CD4-positive, alpha-beta T cell (primary cell): Measurements from ENCODE around the gene ZG16B. TPM values are rescaled to one million over a fixed set of nuclear protein-coding genes. Genes with fewer than 3 reads are reported as not detected.

Experiments
- ATAC-seq: fragments of 200-7000 bp; cut with Tn5 transposase; one replicate; pipeline ENCODE4 v1.10.0; 2022; ENCODE audit warnings: mild to moderate bottlenecking; ENCODE audit not compliant: poor library complexity
- CTCF ChIA-PET: fragments of 350-600 bp; sonication (Branson Sonifier 250); formaldehyde crosslinking; loops from one replicate; lab custom pipeline; 2021; ENCODE audit warnings: antibody characterized with exemption, inconsistent platforms; lab: Charles Lee
- POLR2A ChIA-PET: fragments of 350-600 bp; sonication (Branson Sonifier 250); formaldehyde crosslinking; loops from one replicate; lab custom pipeline; 2021; ENCODE audit warnings: antibody characterized with exemption, inconsistent platforms; lab: Charles Lee
- DNase-seq, 14 experiments: peaks; one replicate each; pipeline ENCODE4 v3.0.0-alpha.2; 2013 to 2020; ENCODE audit warnings: mixed read lengths in 2 of 14
- H3K27ac ChIP-seq, 2 donors: one replicate each; pipeline versions ENCODE4 v1.5.1 to v1.7.0; 2013; ENCODE audit warnings: low read length in 2 of 2, low read depth in 1 of 2, mild to moderate bottlenecking in 1 of 2
- H3K27me3 ChIP-seq, 2 experiments: 1 replicate in 1 of 2; 2 replicates in 1 of 2; pipeline versions ENCODE4 v1.6.1 to v1.7.0; 2013; ENCODE audit warnings: low read length in 2 of 2, control low read depth in 1 of 2, mild to moderate bottlenecking in 1 of 2, moderate library complexity in 1 of 2; ENCODE audit not compliant: insufficient read depth in 2 of 2, control insufficient read depth in 1 of 2
- H3K36me3 ChIP-seq: one replicate; pipeline ENCODE4 v1.6.1; 2013; ENCODE audit warnings: low read length, control low read depth; ENCODE audit not compliant: insufficient read depth
- H3K4me1 ChIP-seq: one replicate; pipeline ENCODE4 v1.6.1; 2013; ENCODE audit warnings: low read length, control low read depth; ENCODE audit not compliant: insufficient read depth
- H3K4me3 ChIP-seq: one replicate; pipeline ENCODE4 v1.5.1; 2013; ENCODE audit warnings: mild to moderate bottlenecking, low read length, moderate library complexity
- H3K9me3 ChIP-seq, 2 experiments: 1 replicate in 1 of 2; 2 replicates in 1 of 2; pipeline versions ENCODE4 v1.6.1 to v1.7.0; 2013; ENCODE audit warnings: low read length in 2 of 2, mild to moderate bottlenecking in 2 of 2, control low read depth in 1 of 2, moderate library complexity in 1 of 2; ENCODE audit not compliant: control insufficient read depth in 1 of 2, insufficient read depth in 1 of 2
- H3K27ac Mint-ChIP-seq: one replicate; pipeline ENCODE4 v1.8.0; 2020; ENCODE audit warnings: mixed read lengths
- H3K27me3 Mint-ChIP-seq: one replicate; pipeline ENCODE4 v1.8.0; 2021; ENCODE audit warnings: mixed read lengths
- H3K36me3 Mint-ChIP-seq: one replicate; pipeline ENCODE4 v1.8.0; 2021; ENCODE audit warnings: low read depth, mixed read lengths
- H3K4me1 Mint-ChIP-seq: one replicate; pipeline ENCODE4 v1.8.0; 2021; ENCODE audit warnings: low read depth, mixed read lengths
- H3K4me3 Mint-ChIP-seq: one replicate; pipeline ENCODE4 v1.8.0; 2020; ENCODE audit warnings: mild to moderate bottlenecking, mixed read lengths
- H3K9me3 Mint-ChIP-seq: one replicate; pipeline ENCODE4 v1.8.0; 2020; ENCODE audit warnings: mixed read lengths
- intact Hi-C, 2 experiments: fragments of 100-400 bp; cut with DNase I in 1 of 2; cut with micrococcal nuclease in 1 of 2; formaldehyde crosslinking; loops; one replicate each; pipeline versions ENCODE4 v1.15.1 to v1.9.0; 2023 to 2025; cut with DNase I, micrococcal nuclease
- total RNA-seq, 174 experiments: library from RNA in 2 of 174; stranded (reverse) in 2 of 174; gene quantifications; one replicate each; pipeline ENCODE4 v1.2.3 and lab custom pipeline; 2021 to 2026
- TF ChIP-seq, protein P1 (sequence below): fragments of 200-600 bp; IDR thresholded peaks from one replicate; pipeline ENCODE4 v1.8.0; 2022; ENCODE audit warnings: antibody characterized with exemption, mild to moderate bottlenecking

The ZG16B gene
- total RNA-seq, 2 experiments from 2014 or later, result not detected

DNA sequence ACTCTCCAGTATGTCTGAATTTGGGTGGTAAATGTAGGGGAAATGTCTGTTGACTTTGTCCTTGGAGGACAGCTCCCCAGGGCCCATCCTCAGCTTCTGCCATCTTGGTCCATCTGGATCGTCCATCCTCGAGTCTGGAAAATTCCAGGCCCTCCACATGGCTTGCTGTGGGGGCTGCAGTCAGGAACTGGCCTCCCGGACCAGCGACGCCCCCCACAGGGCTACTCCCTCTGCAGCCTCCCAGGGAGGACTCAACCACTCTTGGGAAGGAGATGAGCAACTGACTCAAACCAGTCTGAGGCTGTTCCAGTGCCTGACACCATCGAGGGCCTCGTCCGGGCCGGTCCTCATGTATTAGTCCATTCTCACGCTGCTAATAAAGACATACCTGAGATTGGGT, 5.5 kb upstream of the ZG16B start:
- no peaks in the 10 kb centered on the region for H3K27me3 Mint-ChIP-seq
- H3K9me3 Mint-ChIP-seq, result no peaks in the 10 kb centered on the region
- H3K4me3 Mint-ChIP-seq, result no peak overlapping the region
- H3K4me1 ChIP-seq, result peaks cover 3% of the 10 kb centered on the region
- no peaks in the 10 kb centered on the region for H3K27me3 ChIP-seq
- no peak overlapping the region for H3K27ac ChIP-seq
- CTCF ChIA-PET, result no interaction called here
- POLR2A ChIA-PET, result no interaction called here
- TF ChIP-seq, protein P1, sequence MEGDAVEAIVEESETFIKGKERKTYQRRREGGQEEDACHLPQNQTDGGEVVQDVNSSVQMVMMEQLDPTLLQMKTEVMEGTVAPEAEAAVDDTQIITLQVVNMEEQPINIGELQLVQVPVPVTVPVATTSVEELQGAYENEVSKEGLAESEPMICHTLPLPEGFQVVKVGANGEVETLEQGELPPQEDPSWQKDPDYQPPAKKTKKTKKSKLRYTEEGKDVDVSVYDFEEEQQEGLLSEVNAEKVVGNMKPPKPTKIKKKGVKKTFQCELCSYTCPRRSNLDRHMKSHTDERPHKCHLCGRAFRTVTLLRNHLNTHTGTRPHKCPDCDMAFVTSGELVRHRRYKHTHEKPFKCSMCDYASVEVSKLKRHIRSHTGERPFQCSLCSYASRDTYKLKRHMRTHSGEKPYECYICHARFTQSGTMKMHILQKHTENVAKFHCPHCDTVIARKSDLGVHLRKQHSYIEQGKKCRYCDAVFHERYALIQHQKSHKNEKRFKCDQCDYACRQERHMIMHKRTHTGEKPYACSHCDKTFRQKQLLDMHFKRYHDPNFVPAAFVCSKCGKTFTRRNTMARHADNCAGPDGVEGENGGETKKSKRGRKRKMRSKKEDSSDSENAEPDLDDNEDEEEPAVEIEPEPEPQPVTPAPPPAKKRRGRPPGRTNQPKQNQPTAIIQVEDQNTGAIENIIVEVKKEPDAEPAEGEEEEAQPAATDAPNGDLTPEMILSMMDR, result no peak
- no peaks in the 10 kb centered on the region for H3K36me3 Mint-ChIP-seq
- ATAC-seq (no peak), DNase-seq (no peak)
- no peaks in the 10 kb centered on the region for H3K36me3 ChIP-seq
- intact Hi-C loops, result no loop called here
- no peaks in the 10 kb centered on the region for H3K4me1 Mint-ChIP-seq
- H3K4me3 ChIP-seq, result no peak overlapping the region
- no peak overlapping the region for H3K27ac Mint-ChIP-seq
- peaks cover 0 to 9% of the 10 kb centered on the region in 2 experiments for H3K9me3 ChIP-seq

GRCh38 chr16:2825049-2825742, 4.9 kb upstream of the ZG16B start:
- Histone ChIP-seq H3K27me3 (peaks cover 0 to 3% of the 10 kb centered on the region in 2 experiments), H3K36me3 (no peaks in the 10 kb centered on the region), H3K9me3 (peaks cover 0 to 14% of the 10 kb centered on the region in 2 experiments), H3K4me3 (no peak overlapping the region), H3K4me1 (peaks cover 9% of the 10 kb centered on the region), H3K27ac (no peak overlapping the region)
- ChIA-PET POLR2A (no interaction called here), CTCF (no interaction called here)
- Mint-ChIP-seq H3K27me3 (no peaks in the 10 kb centered on the region), H3K27ac (no peak overlapping the region), H3K4me1 (no peaks in the 10 kb centered on the region), H3K9me3 (no peaks in the 10 kb centered on the region), H3K4me3 (no peak overlapping the region), H3K36me3 (no peaks in the 10 kb centered on the region)
- DNase-seq, result no peak
- TF ChIP-seq, protein P1, result no peak
- ATAC-seq, result no peak
- intact Hi-C loops, result no loop called here

DNA sequence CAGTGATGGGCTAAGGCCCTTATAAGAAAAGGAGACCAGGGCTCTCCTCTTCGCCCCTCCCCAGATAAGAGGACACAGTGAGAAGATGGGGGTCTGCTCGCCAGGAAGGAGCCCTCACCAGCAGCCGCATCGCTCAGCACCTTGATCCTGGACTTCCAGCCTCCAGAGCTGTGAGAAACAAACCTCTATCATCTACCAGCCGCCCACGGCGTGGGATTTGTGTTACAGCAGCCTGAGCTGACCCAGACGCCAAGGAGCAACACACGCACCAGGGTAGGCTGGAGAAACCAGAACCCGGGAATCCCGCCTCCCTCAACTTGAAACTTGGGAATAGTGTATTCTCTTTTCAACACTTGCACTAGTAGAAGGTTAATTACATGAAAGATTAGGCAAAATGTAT, 4.2 kb upstream of the ZG16B start:
- Mint-ChIP-seq H3K4me1 (no peaks in the 10 kb centered on the region), H3K27me3 (peaks cover under 1% of the 10 kb centered on the region), H3K27ac (no peak overlapping the region), H3K4me3 (no peak overlapping the region), H3K36me3 (no peaks in the 10 kb centered on the region), H3K9me3 (no peaks in the 10 kb centered on the region)
- H3K27me3 ChIP-seq, result peaks cover 0 to 3% of the 10 kb centered on the region in 2 experiments
- H3K27ac ChIP-seq, result no peak overlapping the region
- TF ChIP-seq, protein P1, result no peak
- H3K4me3 ChIP-seq, result no peak overlapping the region
- ChIA-PET CTCF (no interaction called here), POLR2A (no interaction called here)
- H3K36me3 ChIP-seq, result no peaks in the 10 kb centered on the region
- ATAC-seq (no peak), DNase-seq (no peak)
- peaks cover 0 to 16% of the 10 kb centered on the region in 2 experiments for H3K9me3 ChIP-seq
- intact Hi-C loops, result no loop called here
- H3K4me1 ChIP-seq, result peaks cover 9% of the 10 kb centered on the region
